ENCODE results near the gene NKX6-2. TPM values are rescaled to one million over a fixed set of nuclear protein-coding genes. Genes with fewer than 3 reads are reported as not detected.

The NKX6-2 gene
- total and polyA plus RNA-seq, 11 donors, result 0.03 to 0.27 TPM; not detected in 9

DNA sequence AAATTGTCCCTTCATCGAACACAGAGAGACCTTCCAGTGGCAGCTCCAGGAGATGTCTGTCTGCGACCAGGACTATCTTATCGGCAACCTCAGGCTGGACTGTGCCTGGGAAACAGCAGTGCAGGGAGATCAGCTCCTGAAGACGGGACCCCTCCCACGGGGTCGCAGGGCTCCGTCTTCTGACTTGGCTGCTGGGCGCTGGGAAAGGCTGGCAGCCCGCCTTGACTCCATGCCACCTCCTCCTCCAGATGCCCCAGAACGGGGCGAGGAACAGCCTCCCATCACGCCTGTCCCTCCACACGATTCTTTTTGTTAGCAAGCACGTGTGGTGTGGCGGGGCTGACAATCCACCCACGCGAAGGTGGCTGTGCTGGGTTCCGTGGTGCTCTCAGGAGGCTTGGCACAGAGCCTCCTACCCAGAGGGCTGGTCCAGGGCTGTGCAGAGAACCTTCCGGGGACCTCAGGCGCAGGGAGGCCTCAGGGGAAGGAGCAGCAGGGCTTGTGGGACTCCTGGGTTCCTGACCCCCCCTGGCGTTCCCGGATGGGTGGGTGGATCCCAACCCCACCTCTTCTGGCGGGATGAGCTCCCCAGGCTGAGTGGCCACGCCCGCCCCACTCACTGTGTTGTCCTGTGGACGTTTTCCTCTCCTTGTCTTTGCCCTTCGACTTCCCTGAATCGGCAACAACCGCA is 47.6 kb upstream of the NKX6-2 start:
- Histone ChIP-seq H3K36me3 (no peaks in the 10 kb centered on the region), H3K4me1 (peaks cover 0 to 6% (median 0%) of the 10 kb centered on the region in 12 donors), H3K27ac (no peak overlapping the region), H3K27me3 (peaks cover 10 to 58% (median 22%) of the 10 kb centered on the region in 9 donors), H3K9me3 (no peaks in the 10 kb centered on the region), H3K4me3 (no peak overlapping the region)
- ATAC-seq, result no peak
- DNase-seq, result no peak
- TF ChIP-seq POLR2A (IDR thresholded peaks at IDR 0.05), result no peak
- TF ChIP-seq, protein P1, sequence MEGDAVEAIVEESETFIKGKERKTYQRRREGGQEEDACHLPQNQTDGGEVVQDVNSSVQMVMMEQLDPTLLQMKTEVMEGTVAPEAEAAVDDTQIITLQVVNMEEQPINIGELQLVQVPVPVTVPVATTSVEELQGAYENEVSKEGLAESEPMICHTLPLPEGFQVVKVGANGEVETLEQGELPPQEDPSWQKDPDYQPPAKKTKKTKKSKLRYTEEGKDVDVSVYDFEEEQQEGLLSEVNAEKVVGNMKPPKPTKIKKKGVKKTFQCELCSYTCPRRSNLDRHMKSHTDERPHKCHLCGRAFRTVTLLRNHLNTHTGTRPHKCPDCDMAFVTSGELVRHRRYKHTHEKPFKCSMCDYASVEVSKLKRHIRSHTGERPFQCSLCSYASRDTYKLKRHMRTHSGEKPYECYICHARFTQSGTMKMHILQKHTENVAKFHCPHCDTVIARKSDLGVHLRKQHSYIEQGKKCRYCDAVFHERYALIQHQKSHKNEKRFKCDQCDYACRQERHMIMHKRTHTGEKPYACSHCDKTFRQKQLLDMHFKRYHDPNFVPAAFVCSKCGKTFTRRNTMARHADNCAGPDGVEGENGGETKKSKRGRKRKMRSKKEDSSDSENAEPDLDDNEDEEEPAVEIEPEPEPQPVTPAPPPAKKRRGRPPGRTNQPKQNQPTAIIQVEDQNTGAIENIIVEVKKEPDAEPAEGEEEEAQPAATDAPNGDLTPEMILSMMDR (IDR thresholded peaks at IDR 0.05), result no peak
- intact Hi-C loops (cut with DNase I), result loop anchor here in 3 of 10 donors (10.0 kb wide), 3 partner anchors 179 to 481 kb away; no protein-coding TSS in a partner anchor
- 52 to 62% (median 57%) methylated on average over 23 to 29 of the region's 29 CpGs for WGBS, 4 donors

DNA sequence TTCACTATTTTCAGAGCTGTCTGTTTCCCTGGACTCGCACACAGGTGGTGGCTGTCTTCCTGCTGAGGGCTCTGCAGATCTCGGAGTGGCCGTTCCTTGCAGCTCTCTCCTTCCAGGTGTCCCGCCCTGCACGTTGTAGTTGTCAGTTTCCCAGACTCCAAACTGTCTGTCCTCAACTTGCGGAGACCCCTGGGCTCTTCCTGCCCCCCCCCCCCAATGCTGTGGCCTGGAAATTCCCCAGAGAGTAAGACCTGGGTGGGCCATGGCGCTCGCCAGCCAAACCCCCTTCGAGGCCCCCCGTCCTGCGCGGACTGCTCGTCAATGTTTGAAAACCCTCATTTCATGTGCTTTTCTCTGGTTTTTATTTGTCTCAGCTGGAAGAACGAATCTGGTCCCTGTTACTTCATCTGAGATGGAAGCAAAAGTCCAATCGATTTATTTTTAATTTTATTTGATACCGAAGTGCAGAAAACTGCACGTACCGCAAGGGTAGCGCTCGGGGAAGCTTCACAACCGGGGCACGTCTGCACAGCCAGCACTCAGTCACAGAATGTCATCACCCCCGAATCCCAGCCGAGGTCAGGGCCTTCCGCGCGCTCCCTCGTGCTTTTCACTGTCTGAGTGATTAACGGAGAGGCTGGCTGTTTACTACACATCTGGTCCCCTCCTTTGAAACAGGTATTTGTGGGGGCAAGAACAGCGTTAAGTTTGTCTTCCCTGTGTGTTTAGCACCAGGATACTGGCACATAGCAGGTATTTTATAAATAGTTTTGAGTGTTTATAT is 46.4 kb upstream of the NKX6-2 start:
- no peak for TF ChIP-seq POLR2A (IDR thresholded peaks at IDR 0.05)
- TF ChIP-seq, protein P1 (IDR thresholded peaks at IDR 0.05), result no peak
- intact Hi-C loops (cut with DNase I), result loop anchor here in 3 of 10 donors (10.0 kb wide), 3 partner anchors 178 to 482 kb away; no protein-coding TSS in a partner anchor
- ATAC-seq (no peak), DNase-seq (no peak)
- no peak overlapping the region for H3K4me3 ChIP-seq
- H3K9me3 ChIP-seq, result no peaks in the 10 kb centered on the region
- peaks cover 0 to 6% (median 0%) of the 10 kb centered on the region in 12 donors for H3K4me1 ChIP-seq
- H3K36me3 ChIP-seq, result no peaks in the 10 kb centered on the region
- H3K27me3 ChIP-seq, result peaks cover 10 to 60% (median 22%) of the 10 kb centered on the region in 9 donors
- no peak overlapping the region for H3K27ac ChIP-seq
- 53 to 67% (median 57%) methylated on average over 30 of the region's 30 CpGs for WGBS, 4 donors

DNA sequence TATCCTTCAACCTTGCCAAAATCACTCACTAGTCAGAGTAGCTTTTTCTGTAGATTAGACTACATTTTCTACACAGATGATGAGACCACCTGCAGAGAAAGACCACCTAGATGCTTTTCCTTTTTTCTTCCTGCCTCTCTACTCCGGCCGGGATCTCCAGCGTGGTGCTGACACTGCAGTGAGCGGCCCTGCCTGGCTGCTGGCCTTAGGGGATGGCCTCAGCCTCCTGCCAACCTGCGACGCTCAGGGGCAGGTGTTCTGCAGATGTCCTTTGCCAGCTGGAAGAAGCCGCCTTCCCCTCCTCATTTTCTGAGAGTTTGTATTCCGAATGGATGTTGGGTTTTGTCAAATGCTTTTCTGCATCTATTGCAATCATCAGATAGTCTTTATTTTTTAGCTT is 43.5 kb upstream of the NKX6-2 start:
- intact Hi-C loops (cut with DNase I), result no loop called here
- no peak overlapping the region for H3K4me3 ChIP-seq
- WGBS, 4 donors, result 72 to 79% (median 78%) methylated on average over 8 of the region's 8 CpGs
- no peak overlapping the region for H3K27ac ChIP-seq
- ATAC-seq (no peak), DNase-seq (no peak)
- H3K27me3 ChIP-seq, result peaks cover 2 to 40% (median 10%) of the 10 kb centered on the region in 9 donors
- H3K4me1 ChIP-seq, result no peaks in the 10 kb centered on the region
- TF ChIP-seq POLR2A (IDR thresholded peaks at IDR 0.05), result no peak
- TF ChIP-seq, protein P1 (IDR thresholded peaks at IDR 0.05), result no peak
- H3K9me3 ChIP-seq, result no peaks in the 10 kb centered on the region
- no peaks in the 10 kb centered on the region for H3K36me3 ChIP-seq

DNA sequence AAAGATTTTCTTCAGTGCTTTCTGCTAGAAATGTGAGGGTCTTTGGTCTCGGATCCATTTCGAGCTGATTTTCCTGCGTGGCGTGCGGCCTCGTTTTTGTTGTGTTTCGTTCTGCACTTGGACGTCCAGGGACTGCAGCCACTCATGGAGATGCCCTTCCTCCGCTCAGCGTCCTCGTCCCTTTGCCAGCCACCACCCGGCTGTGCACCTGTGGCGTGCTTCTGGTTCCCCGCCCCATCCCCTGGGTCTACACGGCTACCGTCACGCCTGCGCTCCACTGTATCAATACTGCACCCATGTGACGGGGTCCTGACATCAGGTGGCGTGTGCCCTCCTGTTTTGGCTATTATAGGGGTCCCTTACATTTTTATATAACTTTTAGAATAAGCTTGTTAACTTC is 42.7 kb upstream of the NKX6-2 start:
- ATAC-seq (no peak), DNase-seq (no peak)
- Histone ChIP-seq H3K27ac (no peak overlapping the region), H3K4me1 (no peaks in the 10 kb centered on the region), H3K4me3 (no peak overlapping the region), H3K36me3 (no peaks in the 10 kb centered on the region), H3K9me3 (no peaks in the 10 kb centered on the region), H3K27me3 (peaks cover under 1 to 33% (median 8%) of the 10 kb centered on the region in 9 donors)
- TF ChIP-seq, protein P1 (IDR thresholded peaks at IDR 0.05), result no peak
- no peak for TF ChIP-seq POLR2A (IDR thresholded peaks at IDR 0.05)
- 90 to 94% (median 93%) methylated on average over 20 of the region's 20 CpGs for WGBS, 4 donors
- intact Hi-C loops (cut with DNase I), result no loop called here
